ENCODE results near the gene WIPF1. TPM values are rescaled to one million over a fixed set of nuclear protein-coding genes. Genes with fewer than 3 reads are reported as not detected.

Gene WIPF1, protein sequence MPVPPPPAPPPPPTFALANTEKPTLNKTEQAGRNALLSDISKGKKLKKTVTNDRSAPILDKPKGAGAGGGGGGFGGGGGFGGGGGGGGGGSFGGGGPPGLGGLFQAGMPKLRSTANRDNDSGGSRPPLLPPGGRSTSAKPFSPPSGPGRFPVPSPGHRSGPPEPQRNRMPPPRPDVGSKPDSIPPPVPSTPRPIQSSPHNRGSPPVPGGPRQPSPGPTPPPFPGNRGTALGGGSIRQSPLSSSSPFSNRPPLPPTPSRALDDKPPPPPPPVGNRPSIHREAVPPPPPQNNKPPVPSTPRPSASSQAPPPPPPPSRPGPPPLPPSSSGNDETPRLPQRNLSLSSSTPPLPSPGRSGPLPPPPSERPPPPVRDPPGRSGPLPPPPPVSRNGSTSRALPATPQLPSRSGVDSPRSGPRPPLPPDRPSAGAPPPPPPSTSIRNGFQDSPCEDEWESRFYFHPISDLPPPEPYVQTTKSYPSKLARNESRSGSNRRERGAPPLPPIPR
- total RNA-seq = 24.2 TPM

DNA sequence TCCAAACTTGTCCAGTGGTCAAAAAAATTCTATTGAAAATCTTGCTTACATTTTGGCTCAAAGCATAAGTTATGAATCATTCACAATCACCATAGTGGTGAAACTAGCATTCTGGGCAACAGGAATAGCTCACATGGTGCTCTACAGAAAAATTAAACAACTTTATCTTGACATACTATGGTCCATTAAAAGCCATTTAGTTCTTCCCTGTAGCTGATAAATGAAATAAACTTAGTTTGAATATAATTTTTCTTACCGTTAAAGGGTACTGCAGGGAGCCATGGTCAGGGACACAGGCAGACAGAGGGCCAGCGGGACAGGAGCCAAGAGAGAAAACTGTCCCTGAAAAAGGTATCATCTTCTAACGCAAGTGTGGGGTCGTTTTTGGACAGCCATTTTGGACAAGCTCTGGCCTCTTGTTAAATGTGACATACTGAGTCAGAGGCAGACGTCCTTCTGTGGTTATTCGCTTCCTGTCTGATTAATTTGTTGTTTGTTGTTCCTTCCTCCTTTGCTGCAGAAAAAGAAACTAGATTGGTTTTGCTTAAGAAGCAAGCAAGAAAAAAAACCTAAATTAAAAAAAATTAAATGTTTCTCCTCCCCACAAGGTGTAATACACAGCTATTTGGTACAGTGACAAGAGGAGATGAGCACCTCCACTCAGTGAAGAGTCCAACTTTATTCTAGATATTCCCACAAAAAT, at the start of gene WIPF1:
Gene WIPF1 (minus strand): TSS at position 460 of the 703 bp plus-strand sequence. CDS start 12,231 bp downstream, outside the sequence.
- DNase-seq = no peak

- no peak for DNase-seq
Observed at GRCh38 chr2:174645296-174645695, 47.7 kb upstream of the WIPF1 start.

- DNase-seq = no peak
Observed at GRCh38 chr2:174644406-174644805, 46.8 kb upstream of the WIPF1 start.

- DNase-seq = no peak
Observed at GRCh38 chr2:174643356-174643755, 45.8 kb upstream of the WIPF1 start.

DNA sequence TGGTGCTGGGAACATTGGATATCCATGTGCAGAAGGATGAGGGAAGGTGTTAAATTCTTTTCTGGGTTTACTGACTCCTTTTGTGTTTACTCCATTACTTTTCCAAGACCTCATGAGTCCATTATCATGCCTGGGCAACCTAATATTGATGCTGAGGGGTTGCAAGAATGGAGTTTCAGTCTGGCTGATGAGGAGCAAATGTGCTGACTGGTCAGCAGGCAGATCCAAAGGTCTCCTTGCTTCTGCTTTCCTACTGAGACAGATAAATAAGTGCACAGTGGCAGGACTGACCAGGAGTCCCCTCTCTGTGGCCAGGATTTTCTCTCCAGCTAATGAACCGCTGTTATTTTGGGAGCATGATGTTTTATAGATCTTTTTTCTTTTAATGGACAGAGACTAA, 43.6 kb upstream of the WIPF1 start:
- DNase-seq = no peak

DNA sequence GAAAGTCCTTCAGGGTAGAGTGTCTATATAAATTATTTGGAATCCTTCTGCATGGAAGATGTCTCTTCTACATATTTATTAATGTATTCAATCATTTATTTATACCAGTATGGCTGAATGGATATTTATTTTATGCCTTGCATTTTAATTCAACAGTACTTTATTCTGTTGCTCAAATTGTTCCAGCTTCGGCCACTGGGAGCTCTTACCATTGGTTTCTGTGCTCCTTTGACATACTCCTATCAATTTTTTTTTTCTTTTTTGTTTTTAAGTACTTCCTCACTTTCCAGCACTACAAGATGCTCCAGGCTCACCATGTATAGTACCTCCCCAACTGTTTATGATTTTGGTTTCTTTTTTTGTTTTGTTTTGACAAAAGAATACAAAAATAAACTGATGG, 39.4 kb upstream of the WIPF1 start:
- DNase-seq = no peak

DNA sequence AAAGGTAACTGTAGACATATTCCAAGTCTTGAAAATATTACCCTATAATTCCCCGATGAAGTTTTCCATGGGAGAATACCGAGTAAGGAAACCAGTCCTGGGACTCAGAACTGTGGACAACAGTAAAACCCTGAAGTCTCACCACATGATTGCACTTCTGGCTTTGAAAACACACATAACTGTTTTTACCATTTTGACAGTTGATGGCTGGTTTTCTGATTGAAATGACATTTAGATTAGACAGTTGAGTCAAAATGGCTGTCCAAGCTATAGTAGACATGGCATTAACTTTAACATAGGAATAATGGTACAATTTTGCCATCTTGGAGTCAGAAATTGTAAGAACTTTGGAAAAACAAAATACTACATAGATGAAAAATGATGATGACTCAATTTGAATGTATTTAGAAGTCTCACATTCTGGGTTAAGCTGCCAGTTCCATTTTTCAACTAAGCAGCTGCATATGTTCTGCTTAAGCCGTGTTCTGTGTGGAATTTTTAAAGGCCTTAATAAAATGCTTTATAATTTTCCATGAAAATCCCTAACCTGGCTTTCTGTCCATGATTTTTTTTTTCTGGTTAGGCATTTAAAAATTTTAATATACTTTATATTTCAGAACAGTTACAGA, 38.3 kb upstream of the WIPF1 start:
- peak; percentile 50 for DNase-seq

DNA sequence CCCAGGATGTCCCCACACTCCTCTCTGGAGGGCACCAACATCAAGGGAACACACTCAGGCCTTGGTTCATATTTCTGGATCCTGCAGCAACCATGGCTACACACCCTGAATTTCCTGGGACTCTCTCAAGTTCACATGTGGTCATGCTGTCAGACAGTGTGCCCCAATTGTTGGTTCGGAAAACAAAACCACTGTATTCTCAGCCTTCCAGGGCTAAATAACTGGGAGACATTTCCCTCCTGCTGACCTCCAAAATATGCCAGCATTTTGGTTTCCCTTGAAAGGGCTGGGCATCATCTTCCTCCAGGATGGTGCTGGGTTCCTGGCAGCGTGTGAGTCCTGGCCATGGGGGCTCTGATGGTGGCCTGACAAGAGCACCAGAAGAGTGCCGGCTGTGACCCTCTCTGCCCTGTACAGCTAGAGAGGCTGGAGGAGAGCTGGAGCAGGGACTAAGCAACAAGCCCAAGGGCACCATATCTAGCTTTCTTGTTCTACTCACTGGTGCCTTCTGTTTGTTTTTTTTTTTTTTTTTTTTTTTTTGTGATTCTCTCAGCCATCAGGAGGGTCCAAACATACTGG, 37.5 kb upstream of the WIPF1 start:
- no peak for DNase-seq

DNA sequence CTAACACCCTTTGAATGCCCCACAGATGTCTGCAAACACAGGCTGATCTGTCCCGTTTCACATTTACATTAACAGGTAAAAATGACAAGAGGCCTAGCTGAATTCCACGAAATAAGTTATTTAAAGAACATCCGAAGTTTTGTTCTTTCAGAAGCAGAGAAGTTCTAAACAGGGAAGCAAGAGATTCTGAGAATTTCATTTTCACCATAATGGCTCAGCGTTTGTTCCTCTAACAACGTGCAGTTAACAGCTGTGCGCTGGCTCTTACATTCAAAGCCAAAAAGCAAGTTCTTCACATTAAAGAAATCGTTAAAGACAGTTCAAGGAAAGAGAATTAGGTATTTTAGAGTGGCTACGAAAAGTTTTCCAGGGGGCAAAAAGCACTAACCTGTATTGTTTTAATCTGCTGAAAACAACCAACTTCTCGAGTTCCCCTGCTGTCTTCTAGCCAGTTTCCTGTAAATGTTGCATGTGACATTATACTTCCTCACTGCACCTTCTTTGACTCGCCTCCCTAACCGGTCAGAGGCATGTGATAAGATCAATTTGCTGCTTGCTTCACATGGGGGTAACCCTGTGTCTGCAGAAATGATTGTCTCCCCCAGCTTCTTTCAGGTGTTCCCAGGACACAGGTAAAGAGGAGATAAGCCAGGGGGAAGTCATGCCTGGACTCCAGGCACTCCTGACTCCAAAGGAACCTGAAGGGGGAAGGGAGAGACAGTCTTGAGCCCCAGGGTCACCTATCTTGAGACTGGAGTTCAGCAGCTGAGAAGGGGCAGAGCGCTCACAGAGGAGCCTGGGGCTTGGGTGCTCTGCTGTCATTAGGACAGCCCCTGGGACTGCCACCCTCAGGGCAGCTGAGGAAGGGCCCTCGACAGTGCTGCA, 36.8 kb upstream of the WIPF1 start:
- DNase-seq = peak; percentile 51

- DNase-seq = peak; percentile 70
Observed at GRCh38 chr2:174633623-174633930, 36.0 kb upstream of the WIPF1 start.

DNA sequence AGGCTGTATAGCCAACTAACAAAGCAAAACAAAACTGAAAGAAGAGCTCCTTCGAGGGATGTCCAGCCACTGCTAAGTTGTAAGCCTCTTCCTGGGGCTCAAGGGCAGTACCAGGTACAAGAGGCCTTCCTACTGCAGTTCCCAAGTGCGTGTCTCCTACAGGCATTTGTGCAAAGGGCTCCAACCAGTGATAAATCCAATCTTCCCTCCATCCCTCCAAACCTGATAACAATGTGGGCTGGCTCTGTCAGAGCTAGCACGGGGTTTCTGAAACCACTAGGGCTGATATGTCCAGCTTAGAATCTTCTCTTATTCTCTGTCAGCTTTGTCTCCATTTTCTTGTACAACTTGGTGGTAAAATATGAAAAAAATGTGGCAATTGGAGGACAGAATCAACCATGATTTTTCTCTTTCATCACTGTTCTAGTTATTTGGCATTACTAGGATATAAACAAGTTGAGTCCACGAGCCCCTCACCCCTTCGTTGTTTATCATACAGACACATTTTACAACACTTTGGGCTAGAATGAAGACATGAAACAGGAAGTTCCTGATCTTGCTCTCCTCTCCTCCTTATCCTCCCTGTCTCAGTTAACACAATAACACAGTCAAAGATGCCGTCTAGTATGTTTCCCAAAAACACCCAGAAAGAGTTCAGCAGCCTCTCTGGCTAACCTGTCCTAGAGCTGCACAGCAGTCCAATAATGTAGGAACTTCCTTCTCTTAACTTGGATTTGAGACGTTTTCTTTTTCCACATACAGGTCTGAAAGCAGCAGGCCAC, 35.4 kb upstream of the WIPF1 start:
- no peak for DNase-seq

- no peak for DNase-seq
Observed at GRCh38 chr2:174631009-174631981, 33.7 kb upstream of the WIPF1 start.

DNA sequence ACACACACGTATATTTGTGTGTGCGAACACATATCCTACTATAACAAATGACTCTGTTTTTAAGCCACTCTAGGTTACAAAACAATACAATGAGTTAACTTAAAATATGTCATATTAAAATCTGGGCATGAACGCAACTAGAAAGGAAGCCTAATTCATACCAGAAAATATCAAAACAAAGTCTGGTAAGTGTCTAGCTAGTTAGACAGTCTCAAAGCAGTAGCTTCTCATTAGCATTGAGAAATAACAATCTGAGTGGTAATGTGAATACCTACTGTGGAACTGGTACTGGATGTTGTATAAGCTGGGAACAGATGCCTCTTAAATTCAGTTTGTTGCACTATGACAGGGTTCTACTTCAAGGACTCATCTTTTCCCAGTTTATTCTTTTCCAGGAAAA, 32.5 kb upstream of the WIPF1 start:
- DNase-seq = no peak

DNA sequence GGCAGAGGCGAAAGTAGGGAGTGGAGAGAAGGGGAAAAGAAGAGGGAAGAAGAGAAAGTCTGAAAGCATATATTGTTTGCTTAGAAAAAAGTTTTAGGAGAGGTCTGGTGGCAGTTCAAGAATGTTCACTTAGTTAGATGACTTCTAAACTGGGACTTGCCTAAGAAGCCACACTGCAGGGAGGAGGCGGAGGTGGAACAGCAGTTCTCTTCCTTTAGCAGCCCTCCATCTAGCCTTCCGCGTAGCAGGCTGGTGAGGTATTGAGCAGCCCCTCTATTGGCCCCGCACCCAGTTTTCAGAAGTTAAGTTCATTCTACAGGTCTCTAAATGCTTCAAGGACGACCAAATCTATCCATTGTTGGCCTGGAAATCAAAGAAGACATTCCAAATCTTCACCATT, 31.9 kb upstream of the WIPF1 start:
- no peak for DNase-seq

- DNase-seq = peak; percentile 61
Observed at GRCh38 chr2:174628528-174629169, 31.0 kb upstream of the WIPF1 start.

DNA sequence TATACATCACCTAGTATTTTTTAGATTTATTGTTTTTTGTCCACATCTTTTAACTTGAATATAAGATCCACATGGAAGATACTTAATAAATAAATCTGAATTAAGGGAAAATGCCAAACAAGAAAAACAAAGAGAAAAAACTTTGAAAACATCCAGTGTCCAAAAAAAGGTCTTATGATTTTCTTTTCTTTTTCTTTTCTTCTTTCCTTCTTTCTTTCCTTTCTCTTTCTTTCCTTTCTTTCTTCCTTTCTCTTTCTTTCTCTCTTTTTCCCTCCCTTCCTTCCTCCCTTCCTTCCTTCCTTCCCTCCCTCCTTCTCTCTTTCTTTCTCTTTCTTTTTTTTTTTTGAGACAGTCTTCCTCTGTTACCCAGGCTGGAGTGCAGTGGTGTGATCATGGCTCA, 29.6 kb upstream of the WIPF1 start:
- DNase-seq = no peak

DNA sequence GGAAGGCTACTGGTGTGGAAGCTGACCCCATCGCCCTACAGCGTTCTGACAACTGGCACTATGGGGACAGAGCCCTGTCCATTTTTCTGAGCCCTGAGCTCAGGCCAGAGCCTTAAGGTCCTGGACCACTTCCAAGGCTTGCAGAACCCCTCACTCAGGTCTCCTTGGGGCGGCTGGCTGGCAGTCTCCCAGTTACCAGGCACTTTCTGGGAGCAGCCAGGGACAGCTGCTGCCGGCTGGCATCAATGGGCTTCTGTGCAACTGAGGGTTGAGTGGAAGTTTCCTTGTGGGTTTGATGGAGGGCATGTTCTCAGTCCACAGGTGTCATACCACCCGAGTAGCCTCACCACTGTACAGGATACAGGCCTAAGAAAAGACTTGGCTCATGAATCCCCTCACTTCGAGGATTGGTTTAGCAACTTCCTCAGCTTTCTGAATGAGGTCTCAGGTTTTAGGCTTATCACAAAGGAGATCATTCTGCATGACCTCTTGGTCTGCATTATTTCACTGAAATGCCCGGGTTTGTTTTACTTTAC, 27.4 kb upstream of the WIPF1 start:
- peak; percentile 66 for DNase-seq

DNA sequence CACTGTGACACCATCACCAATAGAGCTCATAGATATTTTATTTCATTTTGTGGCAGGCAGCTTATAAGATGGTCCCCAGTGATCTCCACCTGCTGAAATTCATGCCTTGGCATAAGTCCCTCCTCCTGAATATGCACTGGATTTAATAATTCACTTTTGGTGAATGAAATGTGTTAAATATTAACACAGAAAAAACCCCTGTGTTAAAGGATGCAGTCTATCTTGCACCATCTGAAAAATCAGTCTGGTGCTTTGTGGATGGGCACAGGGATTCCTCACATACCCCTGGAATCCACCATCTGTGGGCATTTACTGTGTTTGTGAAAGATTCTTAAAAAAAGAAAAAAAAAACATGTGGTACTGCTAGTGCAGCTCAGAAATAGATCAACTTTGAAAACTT, 26.1 kb upstream of the WIPF1 start:
- DNase-seq = no peak

GRCh38 chr2:174623106-174623637, 25.6 kb upstream of the WIPF1 start:
- DNase-seq = no peak
